ENCODE measurements around the gene TMEM132D. TPM values are rescaled to one million over a fixed set of nuclear protein-coding genes. Genes with fewer than 3 reads are reported as not detected.

Gene TMEM132D
- polyA plus RNA-seq, 1 donor from 2014 or later, result 1.3 TPM

DNA sequence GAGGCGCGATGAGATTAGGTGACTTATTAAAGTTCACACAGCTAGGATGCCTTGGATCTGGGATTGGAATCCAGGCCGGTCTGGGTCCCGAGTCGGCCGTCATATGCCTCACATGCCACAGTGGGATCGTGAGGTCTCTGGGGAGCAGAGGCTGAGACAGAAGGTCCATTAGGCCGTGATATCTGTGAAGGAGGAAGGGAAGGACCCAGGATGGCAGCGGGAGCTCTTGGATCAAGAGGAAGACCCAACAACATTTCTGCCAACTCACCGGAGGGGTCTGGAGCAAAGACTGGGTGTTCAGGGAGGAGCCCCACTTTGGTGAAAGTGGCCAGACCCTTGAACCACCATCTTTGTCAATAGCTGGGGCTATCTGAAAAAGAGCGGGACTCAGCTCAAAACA lies 807.6 kb downstream of the TMEM132D start:
- H3K4me3 ChIP-seq (ENCODE audit: low read length), result no peak overlapping the region
- no peak overlapping the region for H3K9ac ChIP-seq (ENCODE audit: low read length)
- no peak overlapping the region for H3K4me2 ChIP-seq (ENCODE audit: low read length)
- H3K36me3 ChIP-seq (ENCODE audit: insufficient read depth, low read length), result no peaks in the 10 kb centered on the region
- H3K79me2 ChIP-seq (replicated peaks; ENCODE audit: insufficient read depth, low read length), result no peaks in the 10 kb centered on the region
- H3K27me3 ChIP-seq (ENCODE audit: insufficient read depth, low read depth, low read length), result no peaks in the 10 kb centered on the region
- no peaks in the 10 kb centered on the region for H3K9me3 ChIP-seq (ENCODE audit: low read length)
- no peaks in the 10 kb centered on the region for H4K20me1 ChIP-seq (ENCODE audit: insufficient read depth)
- no peaks in the 10 kb centered on the region for H3K9me2 ChIP-seq (ENCODE audit: insufficient read depth, low read length)
- H3K27ac ChIP-seq (ENCODE audit: low read length), result no peak overlapping the region
- H3F3A ChIP-seq (ENCODE audit: insufficient read depth, low read length, poor library complexity, severe bottlenecking), result no peaks in the 10 kb centered on the region
- no peak for TF ChIP-seq RAD21 (conservative IDR thresholded peaks at IDR 0.05)
- no peak for TF ChIP-seq POLR2AphosphoS5 (IDR thresholded peaks at IDR 0.05)
- no peak for TF ChIP-seq EZH2 (IDR thresholded peaks at IDR 0.05; ENCODE audit: borderline replicate concordance, insufficient read depth, low read length, poor library complexity, severe bottlenecking)
- no peak for TF ChIP-seq MXI1 (conservative IDR thresholded peaks at IDR 0.05; ENCODE audit: poor library complexity, severe bottlenecking)
- no peak for TF ChIP-seq EP300 (conservative IDR thresholded peaks at IDR 0.05; ENCODE audit: poor library complexity, severe bottlenecking)
- no peak overlapping the region for H2AFZ ChIP-seq (ENCODE audit: low read depth, low read length)

GRCh38 chr12:129089576-129089975 lies 814.2 kb downstream of the TMEM132D start:
- no peak overlapping the region for H3K27ac ChIP-seq (ENCODE audit: low read length)
- H3K4me2 ChIP-seq (ENCODE audit: low read length), result no peak overlapping the region
- H3K9ac ChIP-seq (ENCODE audit: low read length), result no peak overlapping the region
- no peak overlapping the region for H2AFZ ChIP-seq (ENCODE audit: low read depth, low read length)
- no peaks in the 10 kb centered on the region for H3K9me3 ChIP-seq (ENCODE audit: low read length)
- H3F3A ChIP-seq (ENCODE audit: insufficient read depth, low read length, poor library complexity, severe bottlenecking), result no peaks in the 10 kb centered on the region
- no peaks in the 10 kb centered on the region for H3K79me2 ChIP-seq (replicated peaks; ENCODE audit: insufficient read depth, low read length)
- no peak overlapping the region for H3K4me3 ChIP-seq (ENCODE audit: low read length)
- no peaks in the 10 kb centered on the region for H3K36me3 ChIP-seq (ENCODE audit: insufficient read depth, low read length)
- no peaks in the 10 kb centered on the region for H4K20me1 ChIP-seq (ENCODE audit: insufficient read depth)
- no peaks in the 10 kb centered on the region for H3K27me3 ChIP-seq (ENCODE audit: insufficient read depth, low read depth, low read length)
- no peaks in the 10 kb centered on the region for H3K9me2 ChIP-seq (ENCODE audit: insufficient read depth, low read length)
- TF ChIP-seq MXI1 (conservative IDR thresholded peaks at IDR 0.05; ENCODE audit: poor library complexity, severe bottlenecking), result no peak
- TF ChIP-seq CTCF (IDR thresholded peaks at IDR 0.05; ENCODE audit: poor library complexity, severe bottlenecking), result no peak
- no peak for TF ChIP-seq EZH2 (IDR thresholded peaks at IDR 0.05; ENCODE audit: borderline replicate concordance, insufficient read depth, low read length, poor library complexity, severe bottlenecking)
- TF ChIP-seq RAD21 (conservative IDR thresholded peaks at IDR 0.05), result no peak
- no peak for TF ChIP-seq SMC3 (conservative IDR thresholded peaks at IDR 0.05; ENCODE audit: poor library complexity)
- TF ChIP-seq, protein P1, sequence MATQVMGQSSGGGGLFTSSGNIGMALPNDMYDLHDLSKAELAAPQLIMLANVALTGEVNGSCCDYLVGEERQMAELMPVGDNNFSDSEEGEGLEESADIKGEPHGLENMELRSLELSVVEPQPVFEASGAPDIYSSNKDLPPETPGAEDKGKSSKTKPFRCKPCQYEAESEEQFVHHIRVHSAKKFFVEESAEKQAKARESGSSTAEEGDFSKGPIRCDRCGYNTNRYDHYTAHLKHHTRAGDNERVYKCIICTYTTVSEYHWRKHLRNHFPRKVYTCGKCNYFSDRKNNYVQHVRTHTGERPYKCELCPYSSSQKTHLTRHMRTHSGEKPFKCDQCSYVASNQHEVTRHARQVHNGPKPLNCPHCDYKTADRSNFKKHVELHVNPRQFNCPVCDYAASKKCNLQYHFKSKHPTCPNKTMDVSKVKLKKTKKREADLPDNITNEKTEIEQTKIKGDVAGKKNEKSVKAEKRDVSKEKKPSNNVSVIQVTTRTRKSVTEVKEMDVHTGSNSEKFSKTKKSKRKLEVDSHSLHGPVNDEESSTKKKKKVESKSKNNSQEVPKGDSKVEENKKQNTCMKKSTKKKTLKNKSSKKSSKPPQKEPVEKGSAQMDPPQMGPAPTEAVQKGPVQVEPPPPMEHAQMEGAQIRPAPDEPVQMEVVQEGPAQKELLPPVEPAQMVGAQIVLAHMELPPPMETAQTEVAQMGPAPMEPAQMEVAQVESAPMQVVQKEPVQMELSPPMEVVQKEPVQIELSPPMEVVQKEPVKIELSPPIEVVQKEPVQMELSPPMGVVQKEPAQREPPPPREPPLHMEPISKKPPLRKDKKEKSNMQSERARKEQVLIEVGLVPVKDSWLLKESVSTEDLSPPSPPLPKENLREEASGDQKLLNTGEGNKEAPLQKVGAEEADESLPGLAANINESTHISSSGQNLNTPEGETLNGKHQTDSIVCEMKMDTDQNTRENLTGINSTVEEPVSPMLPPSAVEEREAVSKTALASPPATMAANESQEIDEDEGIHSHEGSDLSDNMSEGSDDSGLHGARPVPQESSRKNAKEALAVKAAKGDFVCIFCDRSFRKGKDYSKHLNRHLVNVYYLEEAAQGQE (IDR thresholded peaks at IDR 0.05; ENCODE audit: borderline replicate concordance), result no peak
- TF ChIP-seq TAF1 (IDR thresholded peaks at IDR 0.05; ENCODE audit: low read depth), result no peak
- no peak for TF ChIP-seq POLR2AphosphoS5 (IDR thresholded peaks at IDR 0.05)
- TF ChIP-seq EP300 (conservative IDR thresholded peaks at IDR 0.05; ENCODE audit: poor library complexity, severe bottlenecking), result no peak

All from neural cell (in vitro differentiated cells).